ENCODE measurements around the gene KCNQ1.

DNA sequence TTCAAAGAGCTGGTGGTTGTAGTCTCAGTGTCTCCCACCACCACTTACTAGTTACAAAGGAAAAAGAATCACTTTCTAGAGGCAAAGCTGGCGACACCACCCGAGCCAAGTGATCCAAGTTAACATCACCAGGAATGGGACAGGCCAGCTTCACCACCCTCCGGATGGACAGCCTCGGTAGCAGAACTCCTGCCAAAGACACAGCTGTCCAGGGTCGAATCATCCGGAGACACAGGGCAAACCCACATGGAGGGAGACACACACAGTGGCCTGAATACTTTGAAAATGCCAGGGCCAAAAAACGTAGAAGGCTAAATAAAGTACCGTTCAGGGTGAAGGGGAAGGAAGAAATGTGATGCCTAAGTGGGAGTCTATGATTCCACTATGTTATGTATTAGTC is 33.1 kb downstream of the KCNQ1 start:
- TF ChIP-seq EZH2 (IDR thresholded peaks at IDR 0.05; ENCODE audit: borderline replicate concordance, low read depth, low read length, severe bottlenecking) (no peak), POLR2A (IDR thresholded peaks at IDR 0.05; ENCODE audit: low read depth, low read length) (no peak), POLR2AphosphoS5 (IDR thresholded peaks at IDR 0.05; ENCODE audit: insufficient read depth, low read depth, low read length) (no peak)
- TF ChIP-seq, protein P1, sequence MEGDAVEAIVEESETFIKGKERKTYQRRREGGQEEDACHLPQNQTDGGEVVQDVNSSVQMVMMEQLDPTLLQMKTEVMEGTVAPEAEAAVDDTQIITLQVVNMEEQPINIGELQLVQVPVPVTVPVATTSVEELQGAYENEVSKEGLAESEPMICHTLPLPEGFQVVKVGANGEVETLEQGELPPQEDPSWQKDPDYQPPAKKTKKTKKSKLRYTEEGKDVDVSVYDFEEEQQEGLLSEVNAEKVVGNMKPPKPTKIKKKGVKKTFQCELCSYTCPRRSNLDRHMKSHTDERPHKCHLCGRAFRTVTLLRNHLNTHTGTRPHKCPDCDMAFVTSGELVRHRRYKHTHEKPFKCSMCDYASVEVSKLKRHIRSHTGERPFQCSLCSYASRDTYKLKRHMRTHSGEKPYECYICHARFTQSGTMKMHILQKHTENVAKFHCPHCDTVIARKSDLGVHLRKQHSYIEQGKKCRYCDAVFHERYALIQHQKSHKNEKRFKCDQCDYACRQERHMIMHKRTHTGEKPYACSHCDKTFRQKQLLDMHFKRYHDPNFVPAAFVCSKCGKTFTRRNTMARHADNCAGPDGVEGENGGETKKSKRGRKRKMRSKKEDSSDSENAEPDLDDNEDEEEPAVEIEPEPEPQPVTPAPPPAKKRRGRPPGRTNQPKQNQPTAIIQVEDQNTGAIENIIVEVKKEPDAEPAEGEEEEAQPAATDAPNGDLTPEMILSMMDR (IDR thresholded peaks at IDR 0.05; ENCODE audit: extremely low read depth in 1 of 2, insufficient read depth in 1 of 2, low read depth in 1 of 2, low read length in 2 of 2): no peak
